ENCODE results near the gene AKR1C2.
"Not testable (repeated sequence)": the region's sequence is repeated elsewhere in the genome, so short reads cannot be mapped to it uniquely, and the experiment has no call there.

Gene AKR1C2

GRCh38 chr10:4983615-4984216 is 19.9 kb downstream of the AKR1C2 start:
- DNase-seq (ENCODE audit: low spot score) = no peak
- TF ChIP-seq CTCF (IDR thresholded peaks at IDR 0.05; ENCODE audit: extremely low read depth, missing control alignments) = no peak

DNA sequence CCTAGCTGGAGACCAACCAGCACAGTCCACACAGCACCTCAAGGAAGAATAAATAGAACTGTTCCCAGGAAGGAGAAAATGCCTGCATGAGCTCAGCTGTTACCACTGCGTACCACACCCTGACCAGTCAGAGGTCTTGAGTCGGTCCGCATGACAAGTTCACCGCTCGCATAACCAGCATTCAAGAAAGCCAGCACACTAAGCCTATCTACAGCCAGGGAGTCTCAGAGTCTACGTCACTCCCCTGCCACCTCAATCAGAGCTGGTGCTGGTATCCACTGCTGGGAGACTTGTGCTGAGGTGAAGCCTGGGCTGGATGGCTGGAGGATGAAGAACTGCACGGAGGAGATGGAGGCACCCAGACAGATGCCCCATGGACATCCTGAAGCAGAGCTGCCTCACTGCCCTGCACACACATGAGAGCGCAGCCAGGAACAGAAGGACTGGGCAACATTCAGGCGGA is 20.9 kb downstream of the AKR1C2 start:
- no peak for TF ChIP-seq CTCF (IDR thresholded peaks at IDR 0.05; ENCODE audit: extremely low read depth, missing control alignments)
- no peak for DNase-seq (ENCODE audit: low spot score)

- peak; percentile 2 for TF ChIP-seq CTCF (IDR thresholded peaks at IDR 0.05; ENCODE audit: extremely low read depth, missing control alignments)
- DNase-seq (ENCODE audit: low spot score) = peak; percentile 18
These were observed 21.8 kb downstream of the AKR1C2 start for GRCh38 chr10:4981722-4982471.

GRCh38 chr10:4980793-4981192 is 22.9 kb downstream of the AKR1C2 start:
- no peak for TF ChIP-seq CTCF (IDR thresholded peaks at IDR 0.05; ENCODE audit: extremely low read depth, missing control alignments)

GRCh38 chr10:4978870-4979269 is 24.8 kb downstream of the AKR1C2 start:
- no peak for TF ChIP-seq CTCF (IDR thresholded peaks at IDR 0.05; ENCODE audit: extremely low read depth, missing control alignments)
- no peak for DNase-seq (ENCODE audit: low spot score)

More at GRCh38 chr10:4980793-4981192, 22.9 kb downstream of the AKR1C2 start:
- DNase-seq (ENCODE audit: low spot score) = no peak

DNA sequence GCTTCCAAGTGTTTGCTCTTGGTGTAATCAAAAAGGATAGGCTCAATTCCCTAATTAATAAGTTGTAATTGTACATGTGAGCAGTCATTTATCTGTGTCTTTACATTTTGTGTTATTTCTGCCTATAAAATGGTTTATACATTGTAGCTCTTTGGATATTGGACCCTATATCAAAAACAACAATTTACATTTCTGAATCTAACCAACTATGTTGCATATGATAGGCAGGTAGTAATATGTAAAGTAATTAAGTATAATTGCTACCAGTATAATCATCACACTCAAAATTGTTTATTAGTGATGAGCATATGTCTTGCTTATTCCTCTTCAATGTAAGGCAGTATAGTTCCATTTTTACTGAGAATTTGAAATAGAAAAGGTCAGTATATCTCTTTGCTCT is 26.6 kb downstream of the AKR1C2 start:
- no peak for TF ChIP-seq CTCF (IDR thresholded peaks at IDR 0.05; ENCODE audit: extremely low read depth, missing control alignments)
- no peak for DNase-seq (ENCODE audit: low spot score)

- DNase-seq (ENCODE audit: low spot score) = not testable (repeated sequence)
These were observed 29.3 kb downstream of the AKR1C2 start for GRCh38 chr10:4974400-4974799.

DNA sequence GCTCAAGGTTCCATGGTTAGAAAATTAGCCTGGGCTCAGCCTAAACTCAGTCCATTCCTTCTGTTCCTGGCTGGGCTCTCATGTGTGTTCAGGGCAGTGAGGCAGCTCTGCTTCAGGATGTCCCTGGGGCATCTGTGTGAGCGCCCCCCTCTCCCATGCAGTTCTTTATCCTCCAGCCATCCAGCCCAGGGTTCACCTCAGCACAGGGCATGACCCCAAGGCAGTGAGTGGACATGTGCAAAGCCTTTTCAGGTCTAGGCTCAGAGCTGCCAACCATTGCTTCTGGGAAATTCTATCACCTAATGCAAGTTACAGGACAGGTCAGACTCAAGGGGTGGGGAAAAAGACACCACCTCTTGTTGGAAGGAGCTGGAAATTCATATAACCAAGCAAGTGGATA is 30.4 kb downstream of the AKR1C2 start:
- DNase-seq (ENCODE audit: low spot score) = not testable (repeated sequence)

DNA sequence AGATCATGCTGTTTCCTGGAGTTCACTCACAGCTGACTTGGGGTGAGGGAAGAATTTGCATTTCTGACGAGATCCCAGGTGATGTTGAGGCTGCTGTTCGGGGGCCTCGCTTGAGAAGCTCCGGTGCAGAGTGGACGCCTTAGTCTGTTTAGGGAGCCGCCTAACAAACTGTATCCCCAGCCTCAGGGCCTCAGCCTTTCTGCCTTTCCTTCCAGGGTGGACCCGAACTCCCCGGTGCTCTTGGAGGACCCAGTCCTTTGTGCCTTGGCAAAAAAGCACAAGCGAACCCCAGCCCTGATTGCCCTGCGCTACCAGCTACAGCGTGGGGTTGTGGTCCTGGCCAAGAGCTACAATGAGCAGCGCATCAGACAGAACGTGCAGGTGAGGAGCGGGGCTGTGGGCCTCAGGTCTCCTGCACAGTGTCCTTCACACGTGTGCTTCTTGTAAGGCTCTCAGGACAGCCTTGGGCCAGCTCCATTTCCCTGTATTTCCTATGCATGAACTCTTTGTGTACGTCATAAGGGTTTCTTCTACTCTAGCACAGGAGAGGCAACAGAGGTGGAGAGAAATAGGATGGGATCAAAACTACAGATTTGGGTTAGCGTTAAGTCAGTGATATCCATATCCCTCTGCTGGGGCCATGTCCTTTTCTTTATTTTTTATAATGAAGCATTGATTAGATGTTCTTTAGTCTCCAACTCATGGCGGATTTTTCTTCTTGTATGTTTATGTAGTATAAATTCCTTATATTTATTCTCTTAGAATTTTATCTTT is 31.1 kb downstream of the AKR1C2 start:
- DNase-seq (ENCODE audit: low spot score) = not testable (repeated sequence)

- not testable (repeated sequence) for DNase-seq (ENCODE audit: low spot score)
These were observed 33.3 kb downstream of the AKR1C2 start for GRCh38 chr10:4970362-4970761.

GRCh38 chr10:4969289-4969688 is 34.4 kb downstream of the AKR1C2 start:
- not testable (repeated sequence) for DNase-seq (ENCODE audit: low spot score)

GRCh38 chr10:4967189-4967588 is 36.5 kb downstream of the AKR1C2 start:
- not testable (repeated sequence) for DNase-seq (ENCODE audit: low spot score)
